Body of pancreas (tissue), 4 donors: ENCODE data around the gene ZFYVE21.

Experiments
- POLR2A ChIP-seq, 3 donors: fragments of 450-650 bp; IDR thresholded peaks; one replicate each; pipeline ENCODE4 v1.6.1; 2016; ENCODE audit warnings: antibody characterized with exemption in 3 of 3, mild to moderate bottlenecking in 2 of 3
- TF ChIP-seq, protein P1 (sequence below), 7 experiments: fragments of 450-650 bp in 4 of 7; fragments of 200-600 bp in 3 of 7; sonication (generic) in 3 of 7; IDR thresholded peaks; one replicate each; pipeline ENCODE4 v1.5.1; 2016 to 2019; ENCODE audit warnings: antibody characterized with exemption in 7 of 7

DNA sequence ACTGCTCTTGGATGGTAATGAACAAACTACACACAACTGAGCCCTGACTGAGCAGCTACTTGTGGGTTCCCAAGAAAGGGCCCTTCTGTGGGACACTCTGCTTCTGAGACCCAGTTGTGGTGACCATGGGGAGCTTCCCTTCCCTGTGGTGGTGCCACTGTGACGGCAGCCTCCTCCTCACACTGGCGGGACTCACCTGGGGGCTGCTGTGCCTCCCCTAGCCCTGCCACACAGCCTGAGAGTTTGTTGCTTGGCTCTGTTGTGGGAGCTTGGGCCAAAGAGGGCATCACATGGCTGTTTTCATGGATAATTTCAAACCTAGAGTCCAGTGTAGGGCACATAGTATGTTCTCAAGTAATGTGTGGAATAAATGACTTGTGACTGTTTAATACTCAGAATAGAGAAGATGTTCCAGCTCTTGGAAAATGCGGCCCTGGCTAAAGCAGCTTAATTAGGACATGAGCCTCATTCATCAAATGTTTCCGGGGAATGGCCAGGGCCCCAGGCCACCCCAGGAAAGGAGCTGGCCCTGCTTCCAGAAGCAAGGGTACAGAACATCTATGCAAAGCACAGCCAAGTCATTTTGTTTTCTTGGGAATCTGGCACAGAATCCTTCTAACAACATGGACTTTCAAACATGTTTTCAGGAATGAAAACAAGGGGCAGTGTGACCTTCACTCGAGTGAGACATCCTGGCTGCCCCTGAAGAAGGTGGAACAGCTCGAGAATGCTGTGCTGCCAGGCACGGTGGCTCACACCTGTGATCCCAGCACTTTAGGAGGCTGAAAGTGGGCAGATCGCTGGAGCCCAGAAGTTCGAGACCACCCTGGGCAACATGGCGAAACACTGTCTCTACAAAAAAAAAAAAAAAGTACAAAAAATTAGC lies 21.2 kb downstream of the ZFYVE21 start:
- TF ChIP-seq POLR2A (IDR thresholded peaks at IDR 0.05): no peak
- TF ChIP-seq, protein P1, sequence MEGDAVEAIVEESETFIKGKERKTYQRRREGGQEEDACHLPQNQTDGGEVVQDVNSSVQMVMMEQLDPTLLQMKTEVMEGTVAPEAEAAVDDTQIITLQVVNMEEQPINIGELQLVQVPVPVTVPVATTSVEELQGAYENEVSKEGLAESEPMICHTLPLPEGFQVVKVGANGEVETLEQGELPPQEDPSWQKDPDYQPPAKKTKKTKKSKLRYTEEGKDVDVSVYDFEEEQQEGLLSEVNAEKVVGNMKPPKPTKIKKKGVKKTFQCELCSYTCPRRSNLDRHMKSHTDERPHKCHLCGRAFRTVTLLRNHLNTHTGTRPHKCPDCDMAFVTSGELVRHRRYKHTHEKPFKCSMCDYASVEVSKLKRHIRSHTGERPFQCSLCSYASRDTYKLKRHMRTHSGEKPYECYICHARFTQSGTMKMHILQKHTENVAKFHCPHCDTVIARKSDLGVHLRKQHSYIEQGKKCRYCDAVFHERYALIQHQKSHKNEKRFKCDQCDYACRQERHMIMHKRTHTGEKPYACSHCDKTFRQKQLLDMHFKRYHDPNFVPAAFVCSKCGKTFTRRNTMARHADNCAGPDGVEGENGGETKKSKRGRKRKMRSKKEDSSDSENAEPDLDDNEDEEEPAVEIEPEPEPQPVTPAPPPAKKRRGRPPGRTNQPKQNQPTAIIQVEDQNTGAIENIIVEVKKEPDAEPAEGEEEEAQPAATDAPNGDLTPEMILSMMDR (IDR thresholded peaks at IDR 0.05): no peak
